Motor neuron (in vitro differentiated cells): ENCODE measurements around the gene RPUSD2. TPM values are rescaled to one million over a fixed set of nuclear protein-coding genes. Genes with fewer than 3 reads are reported as not detected.
"Not testable (repeated sequence)": the region's sequence is repeated elsewhere in the genome, so short reads cannot be mapped to it uniquely, and the experiment has no call there.

Experiments used
- ATAC-seq, 8 experiments: fragments of 200-7000 bp; cut with Tn5 transposase; replicated peaks in 6 of 8; 2 replicates each; pipeline ENCODE4 v1.8.0; 2021; ENCODE audit warnings: mild to moderate bottlenecking in 8 of 8, moderate library complexity in 8 of 8
- H3K27ac ChIP-seq, 2 donors: fragments of 250-450 bp; sonication (Bioruptor Pico); 2 replicates each; pipeline ENCODE4 v1.9.0; 2021; ENCODE audit warnings: antibody characterized with exemption in 2 of 2, mild to moderate bottlenecking in 2 of 2, moderate library complexity in 1 of 2
- H3K4me1 ChIP-seq, 2 donors: fragments of 250-450 bp; sonication (Bioruptor Pico); replicated peaks in 1 of 2; 2 replicates each; pipeline ENCODE4 v1.6.1; 2021; ENCODE audit warnings: antibody characterized with exemption in 2 of 2, mild to moderate bottlenecking in 2 of 2, moderate library complexity in 1 of 2
- H3K4me3 ChIP-seq, 5 donors: fragments of 250-450 bp; sonication (Bioruptor Pico); 2 replicates each; pipeline ENCODE4 v1.9.0; 2021; ENCODE audit warnings: antibody characterized with exemption in 5 of 5, mild to moderate bottlenecking in 5 of 5, moderate library complexity in 4 of 5
- whole genome bisulfite sequencing, 10 experiments: fragments of 450-650 bp; shearing (Covaris generic); methylation state at CpG; one replicate each; pipeline ENCODE4 v1.0.0; 2022; 5-methylcytosine and 5-hydroxymethylcytosine counted together
- in situ Hi-C, 9 experiments: fragments of 400-800 bp; cut with MboI; loops; one replicate each; pipeline ENCODE4 v1.15.0; 2021; ENCODE audit warnings: low sequenced_read_pairs in 9 of 9, low pct_unique_long_range_greater_than_20kb in 2 of 9; ENCODE audit not compliant: unreplicated experiment in 9 of 9
- total RNA-seq, 8 experiments: library from RNA; unstranded; fragments of 300-600 nt; gene quantifications; 2 replicates each; pipeline versions ENCODE4 v1.2.3 to v1.2.4, GENCODE V29; 2022

The RPUSD2 gene
- total RNA-seq, 8 experiments from 2014 or later = 8.5 to 12.6 (median 11.1) TPM

DNA sequence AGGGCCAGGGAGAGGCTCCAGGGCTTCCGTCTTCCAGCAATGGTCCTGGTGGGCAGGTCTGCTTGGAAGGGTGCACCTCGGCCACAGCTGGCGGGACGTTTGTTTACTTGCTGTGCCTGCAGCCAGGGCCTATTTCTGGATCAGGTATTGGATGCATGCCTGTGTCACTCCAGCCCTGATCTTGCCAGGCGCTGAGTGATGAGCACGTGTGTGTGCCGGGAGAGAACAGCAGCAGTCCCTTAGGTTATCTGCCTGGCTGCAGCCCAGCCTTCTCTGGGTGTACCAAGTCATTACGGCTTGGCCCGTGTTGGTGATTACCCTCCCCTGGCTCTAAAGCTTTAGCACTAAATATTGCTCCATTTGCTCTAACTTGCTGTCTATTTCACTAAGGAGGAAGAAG, 19.2 kb upstream of the RPUSD2 start:
- Histone ChIP-seq H3K4me1 (peaks cover 20 to 35% of the 10 kb centered on the region in 2 donors), H3K27ac (no peak overlapping the region), H3K4me3 (no peak overlapping the region)
- ATAC-seq = no peak
- 40 to 100% (median 85%) methylated on average over 1 to 6 of the region's 9 CpGs; no CpG with 5 or more reads in 2 of the 10 experiments for WGBS, 10 experiments
- in situ Hi-C loops = no loop called here

DNA sequence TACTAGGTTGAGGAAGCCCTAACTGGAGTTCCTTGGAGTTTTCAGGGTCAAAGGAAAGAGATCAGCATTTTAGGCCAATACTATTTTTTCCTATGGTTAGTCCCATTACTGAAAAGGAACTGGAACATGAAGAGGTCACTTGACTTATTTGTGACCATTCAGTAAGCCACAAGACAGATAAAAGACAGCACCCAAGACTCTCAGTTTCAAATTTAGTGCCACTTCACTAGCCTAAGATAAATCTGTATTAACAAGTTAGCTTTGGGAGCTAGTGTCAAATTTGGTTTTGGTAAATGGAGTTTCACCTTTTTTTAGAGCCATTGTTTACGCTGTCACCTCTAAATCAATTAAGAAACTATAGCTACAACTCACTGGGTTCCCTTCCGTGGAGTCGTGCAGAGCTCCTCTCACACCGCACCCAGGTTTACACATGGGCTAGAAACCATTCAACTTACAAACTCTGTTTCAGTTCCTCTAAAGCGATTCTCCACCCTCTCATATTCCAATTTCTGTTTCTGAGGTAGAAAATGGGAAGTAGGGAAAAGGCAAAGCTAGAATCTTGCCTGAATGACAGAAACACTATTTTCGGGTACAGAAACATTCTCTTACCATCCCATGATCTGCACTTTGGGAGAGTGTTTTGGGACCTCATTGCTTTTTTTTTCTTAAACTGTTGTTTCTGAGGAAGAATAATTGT, 18.6 kb upstream of the RPUSD2 start:
- Histone ChIP-seq H3K4me1 (peaks cover 21 to 37% of the 10 kb centered on the region in 2 donors), H3K27ac (no peak overlapping the region), H3K4me3 (no peak overlapping the region)
- in situ Hi-C loops = no loop called here
- ATAC-seq = no peak
- WGBS, 10 experiments = 88 to 100% (median 97%) methylated on average over 2 to 6 of the region's 6 CpGs

DNA sequence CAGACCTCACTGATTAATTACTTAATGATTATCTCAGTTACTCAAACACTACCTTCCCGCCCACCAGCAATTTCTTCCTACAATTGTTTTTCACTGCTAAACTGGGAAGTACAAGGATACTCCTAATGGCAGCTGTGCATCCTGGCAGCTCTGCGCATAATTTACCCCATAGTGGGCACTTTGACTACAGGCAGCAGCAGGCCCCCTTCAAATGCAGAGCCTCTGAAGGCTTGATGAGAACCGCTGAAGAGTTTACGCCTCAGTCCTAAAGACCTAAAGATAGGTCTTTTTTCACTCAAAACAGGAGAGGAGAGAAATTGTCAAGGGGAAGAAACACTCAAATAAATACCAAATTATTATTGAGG, 15.0 kb upstream of the RPUSD2 start:
- Histone ChIP-seq H3K4me1 (peaks cover 17 to 27% of the 10 kb centered on the region in 2 donors), H3K4me3 (peak overlapping the region in 2 of 5 donors; percentile 4 to 17), H3K27ac (no peak overlapping the region)
- in situ Hi-C loops = no loop called here
- no peak for ATAC-seq
- WGBS, 10 experiments = 0 to 100% (median 44%) methylated on average over 1 to 4 of the region's 4 CpGs; no CpG with 5 or more reads in 2 of the 10 experiments

DNA sequence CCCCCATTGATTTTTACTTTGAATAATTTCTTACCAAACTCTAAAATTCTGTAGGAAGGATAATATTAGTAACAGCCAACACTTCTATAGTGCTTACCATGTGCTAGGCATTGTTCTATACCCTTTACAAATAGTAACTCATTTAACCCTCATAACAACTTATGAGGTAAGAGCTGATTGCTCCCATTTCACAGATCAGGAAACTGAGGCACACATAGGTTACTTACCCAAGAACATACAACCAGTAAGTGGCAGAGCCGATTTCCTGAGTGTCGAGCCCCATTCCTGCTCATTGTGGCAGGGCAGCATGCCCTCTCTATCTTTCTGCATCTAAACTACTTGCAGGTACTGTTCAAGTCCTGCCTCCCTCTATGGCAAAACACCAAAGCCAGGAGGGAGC, 13.2 kb upstream of the RPUSD2 start:
- H3K4me3 ChIP-seq = no peak overlapping the region
- ATAC-seq = no peak
- H3K27ac ChIP-seq = no peak overlapping the region
- in situ Hi-C loops = no loop called here
- WGBS, 10 experiments = 100% methylated on average over 1 to 2 of the region's 2 CpGs; no CpG with 5 or more reads in 5 of the 10 experiments
- peaks cover 11 to 17% of the 10 kb centered on the region in 2 donors for H3K4me1 ChIP-seq

DNA sequence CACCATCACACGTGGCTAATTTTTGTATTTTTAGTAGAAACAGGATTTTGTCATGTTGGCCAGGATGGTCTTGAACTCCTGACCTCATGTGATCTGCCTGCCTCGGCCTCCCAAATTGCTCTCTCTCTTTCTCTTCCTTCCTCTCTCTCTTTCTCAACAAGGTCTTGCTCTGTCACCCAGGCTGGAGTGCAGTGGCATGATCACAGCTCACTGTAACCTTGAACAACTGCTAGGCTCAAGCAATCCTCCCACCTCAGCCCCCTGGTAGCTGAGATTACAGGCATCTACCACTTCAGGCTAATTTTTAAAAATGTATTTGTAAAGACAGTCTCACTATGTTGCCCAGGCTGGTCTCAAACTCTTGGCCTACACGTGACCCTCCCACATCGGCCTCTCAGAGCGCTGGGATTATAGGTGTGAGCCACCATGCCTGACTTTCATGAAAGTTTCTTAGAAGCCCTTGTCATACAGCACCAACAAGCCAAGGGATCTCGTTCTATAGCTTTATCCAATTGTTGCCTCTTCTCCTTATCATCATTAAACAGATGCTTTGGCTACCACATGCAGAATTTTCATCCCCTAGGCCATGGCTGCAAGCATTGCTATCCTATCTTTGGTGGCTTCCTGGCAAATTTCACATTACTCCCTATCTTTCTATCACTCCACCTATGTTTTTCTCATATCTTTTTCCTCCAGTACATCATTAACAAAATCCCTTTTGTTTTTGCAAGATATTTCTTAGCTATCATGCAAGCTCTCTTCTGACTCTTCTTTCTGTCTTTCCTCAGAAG, 10.0 kb upstream of the RPUSD2 start:
- Histone ChIP-seq H3K27ac (no peak overlapping the region), H3K4me3 (no peak overlapping the region), H3K4me1 (peaks cover 9 to 11% of the 10 kb centered on the region in 2 donors)
- in situ Hi-C loops = no loop called here
- no peak for ATAC-seq
- WGBS, 10 experiments = 56 to 100% (median 83%) methylated on average over 1 to 6 of the region's 6 CpGs

DNA sequence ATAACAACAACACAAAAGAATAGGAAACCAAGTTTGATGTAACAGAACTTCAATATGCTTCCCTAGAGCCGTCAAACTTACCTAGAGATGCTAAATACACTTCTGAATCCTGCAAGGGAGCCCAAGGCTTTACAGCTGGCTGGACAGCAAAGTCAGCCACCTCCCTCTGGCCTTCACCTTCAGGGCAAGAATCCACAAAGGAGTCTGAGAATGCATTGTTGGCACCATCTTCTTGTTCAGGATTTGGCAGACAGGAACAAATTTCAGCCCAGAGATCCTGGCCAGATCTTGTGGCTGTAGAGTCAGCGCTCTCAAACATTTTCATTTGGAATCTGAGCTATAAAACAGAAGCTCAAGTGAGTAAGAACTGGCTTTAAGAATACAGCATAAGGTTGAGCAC, 6.4 kb upstream of the RPUSD2 start:
- no peak overlapping the region for H3K4me3 ChIP-seq
- in situ Hi-C loops = no loop called here

DNA sequence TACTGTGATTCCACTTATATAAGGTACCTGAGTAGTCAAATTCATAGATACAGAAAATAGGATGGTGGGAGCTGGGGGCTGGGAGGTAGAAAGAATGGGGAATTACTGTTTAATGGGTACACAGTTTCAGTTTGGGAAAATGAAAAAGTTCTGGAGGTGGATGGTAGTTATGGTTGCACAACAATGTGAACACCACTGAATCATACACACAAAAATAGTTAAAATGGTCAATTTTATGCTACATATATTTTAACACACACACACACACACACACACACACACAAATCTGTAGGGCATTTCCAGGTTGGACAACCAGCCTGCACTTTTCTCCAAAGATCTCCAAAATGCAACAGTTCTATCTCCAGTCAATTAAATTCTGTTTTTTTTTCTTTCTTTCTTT, 5.7 kb upstream of the RPUSD2 start:
- Histone ChIP-seq H3K4me3 (no peak overlapping the region), H3K27ac (no peak overlapping the region), H3K4me1 (peaks cover 2 to 7% of the 10 kb centered on the region in 2 donors)
- in situ Hi-C loops = no loop called here
- no peak for ATAC-seq

More for the DNA sequence above, 6.4 kb upstream of the RPUSD2 start:
- Histone ChIP-seq H3K4me1 (peaks cover 2 to 7% of the 10 kb centered on the region in 2 donors), H3K27ac (no peak overlapping the region)
- WGBS, 10 experiments = 57 to 100% (median 87%) methylated on average over 1 to 2 of the region's 2 CpGs; no CpG with 5 or more reads in 4 of the 10 experiments
- ATAC-seq = no peak

DNA sequence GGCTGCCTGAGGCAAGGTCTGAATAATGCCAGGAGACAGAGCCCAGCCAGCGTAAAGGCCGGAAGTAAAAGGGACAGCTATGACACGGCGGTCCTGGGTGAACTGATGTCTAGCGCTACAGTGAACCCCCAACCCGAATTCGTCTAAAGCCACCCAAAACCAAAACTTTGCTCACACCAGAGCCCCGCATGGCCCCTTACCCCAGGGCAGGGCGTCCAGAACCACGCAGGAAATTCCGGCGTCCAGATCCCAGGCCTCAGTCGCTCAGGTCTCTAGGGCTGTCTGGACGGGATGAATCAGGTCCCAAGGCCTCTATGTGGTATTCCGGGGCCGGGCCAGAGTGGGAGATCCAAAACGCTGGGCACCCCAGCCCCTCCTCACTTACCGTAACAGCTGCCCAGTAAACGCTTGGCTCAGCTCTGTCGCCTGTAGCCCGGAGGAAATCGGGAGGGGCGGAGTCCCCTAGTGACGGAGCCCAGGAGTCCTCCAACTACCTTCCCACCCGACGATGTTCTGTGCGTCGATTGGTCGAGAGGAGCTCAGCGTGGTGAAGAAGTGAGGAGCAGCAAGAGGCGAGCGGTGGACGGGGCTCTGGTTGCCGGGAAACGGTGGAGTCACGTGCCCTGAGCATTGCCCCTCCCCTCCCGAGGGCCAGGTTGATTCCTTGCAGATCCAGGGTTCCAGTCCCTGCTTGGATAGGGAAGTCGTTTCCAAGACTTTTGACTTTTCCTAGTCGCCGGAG, 4.3 kb upstream of the RPUSD2 start, which contains the start of gene CCDC32:
Gene CCDC32, minus strand, starts transcription at position 452 of the 742 bp plus-strand sequence. CDS start 2,027 bp downstream, outside the sequence.
- Histone ChIP-seq H3K4me1 (peaks cover 2 to 7% of the 10 kb centered on the region in 2 donors), H3K4me3 (peak within 1 kb of the TSS; percentile 68 to 96 (median 80)), H3K27ac (peak within 1 kb of the TSS; percentile 51 to 64)
- in situ Hi-C loops = no loop called here
- peak; percentile 87 to 97 (median 96) for ATAC-seq
- WGBS, 10 experiments = 0 to 3% (median 0%) methylated on average over 2 to 12 of the region's 40 CpGs; no CpG with 5 or more reads in 2 of the 10 experiments

DNA sequence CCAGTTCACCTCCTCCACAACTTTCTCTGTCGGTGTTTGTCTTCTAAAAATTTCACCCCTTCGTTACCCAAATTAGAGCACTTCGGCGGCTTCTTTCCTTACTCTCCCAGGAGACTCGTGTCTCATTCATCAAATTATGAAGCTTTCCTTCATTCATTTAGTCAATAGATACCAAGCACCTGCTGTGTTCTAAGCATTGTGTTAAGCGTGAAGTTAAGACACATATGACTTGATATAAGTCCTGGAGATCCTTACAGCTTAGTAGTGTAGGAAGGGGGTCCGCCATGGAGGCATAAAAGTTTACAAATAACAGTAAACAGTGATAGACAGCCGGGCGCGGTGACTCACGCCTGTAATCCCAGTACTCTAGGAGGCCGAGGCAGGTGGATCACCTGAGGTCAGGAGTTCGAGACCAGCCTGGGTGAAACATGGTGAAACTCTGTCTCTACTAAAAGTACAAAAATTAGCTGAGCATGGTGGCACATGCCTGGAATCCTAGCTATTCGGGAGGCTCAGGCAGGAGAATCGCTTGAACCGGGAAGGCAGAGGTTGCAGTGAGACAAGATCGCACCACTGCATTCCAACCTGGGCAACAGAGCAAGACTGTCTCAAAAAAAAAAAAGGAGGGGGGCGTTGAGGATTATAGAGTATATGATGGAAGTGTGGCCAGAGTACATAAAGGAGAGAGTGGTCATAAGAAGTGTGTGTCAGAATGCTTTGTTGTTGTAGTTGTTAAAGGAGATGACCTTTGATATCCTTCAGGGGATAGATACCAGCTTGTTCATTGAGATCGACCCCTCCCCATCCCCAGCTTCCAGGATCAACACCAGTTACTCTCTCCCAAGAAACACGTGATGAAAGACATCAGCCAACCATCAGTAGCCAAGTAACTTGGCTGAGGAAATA, 3.5 kb upstream of the RPUSD2 start:
- ATAC-seq = no peak
- Histone ChIP-seq H3K27ac (no peak overlapping the region), H3K4me3 (peak overlapping the region; percentile 68 to 96 (median 80)), H3K4me1 (peaks cover 7 to 12% of the 10 kb centered on the region in 2 donors)
- in situ Hi-C loops = no loop called here
- WGBS, 10 experiments = 16 to 73% (median 47%) methylated on average over 4 to 11 of the region's 20 CpGs; no CpG with 5 or more reads in 1 of the 10 experiments

DNA sequence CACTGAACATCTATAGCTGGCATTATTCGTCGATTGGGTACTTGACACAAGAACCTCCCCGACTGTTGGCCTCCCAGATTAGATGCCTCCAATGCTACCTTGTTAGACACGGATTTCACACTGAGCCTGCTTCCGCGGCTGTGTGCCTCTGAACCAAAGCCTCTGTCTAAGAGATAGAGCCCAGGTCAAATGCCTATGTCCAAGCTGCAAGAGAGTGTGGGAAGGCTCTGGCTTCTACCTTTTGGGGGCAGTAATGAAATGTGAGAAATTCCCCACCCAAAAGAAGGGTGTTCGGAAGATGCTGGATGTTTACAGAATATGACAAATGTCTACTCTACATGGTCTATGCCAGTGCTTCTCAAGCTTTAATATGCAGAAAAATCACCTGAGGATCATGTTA, 2.0 kb upstream of the RPUSD2 start:
- Histone ChIP-seq H3K27ac (no peak overlapping the region), H3K4me1 (peaks cover 10 to 14% of the 10 kb centered on the region in 2 donors), H3K4me3 (no peak overlapping the region)
- in situ Hi-C loops = no loop called here
- WGBS, 10 experiments = 0 to 87% (median 39%) methylated on average over 1 to 7 of the region's 7 CpGs; no CpG with 5 or more reads in 2 of the 10 experiments
- no peak for ATAC-seq

DNA sequence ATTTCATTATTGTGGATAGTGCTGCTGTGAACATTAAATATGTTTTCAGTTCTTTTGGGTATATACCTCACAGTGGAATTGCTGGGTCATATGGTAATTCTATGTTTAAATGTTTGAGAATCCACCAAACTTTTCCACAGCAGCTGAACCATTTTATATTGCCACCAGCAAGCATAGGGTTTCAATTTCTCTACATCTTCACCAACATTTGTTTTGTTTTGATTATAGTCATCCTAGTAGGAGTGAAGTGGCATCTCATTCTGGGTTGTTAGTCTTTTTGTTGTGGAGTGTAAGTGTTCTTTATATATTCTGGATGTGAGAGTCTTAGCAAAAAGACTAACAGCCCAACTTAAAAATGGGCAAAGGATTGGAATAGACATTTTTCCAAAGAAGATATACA, 6.0 kb downstream of the RPUSD2 start:
- Histone ChIP-seq H3K4me1 (peaks cover 6 to 8% of the 10 kb centered on the region in 2 donors), H3K4me3 (no peak overlapping the region), H3K27ac (no peak overlapping the region)
- ATAC-seq = no peak
- in situ Hi-C loops = no loop called here

DNA sequence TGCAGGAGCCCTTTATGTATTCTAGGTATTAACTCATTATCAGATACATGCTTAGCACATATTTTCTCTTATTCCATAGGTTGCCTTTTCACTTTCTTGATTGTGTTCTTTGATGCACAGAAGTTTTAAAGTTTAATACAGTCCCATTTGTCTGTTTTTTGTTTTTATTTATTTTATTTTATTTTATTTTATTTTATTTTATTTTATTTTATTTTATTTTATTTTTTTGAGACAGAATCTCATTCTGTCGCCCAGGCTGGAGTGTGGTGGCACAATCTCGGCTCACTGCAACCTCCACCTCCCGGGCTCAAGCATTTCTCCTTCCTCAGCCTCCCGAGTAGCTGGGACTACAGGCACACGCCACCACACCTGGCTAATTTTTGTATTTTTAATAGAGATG, 7.8 kb downstream of the RPUSD2 start:
- in situ Hi-C loops, H3K4me1 ChIP-seq, H3K27ac ChIP-seq, ATAC-seq, H3K4me3 ChIP-seq: not testable (repeated sequence)
- 83 to 100% (median 98%) methylated on average over 1 to 5 of the region's 5 CpGs; no CpG with 5 or more reads in 1 of the 10 experiments for WGBS, 10 experiments
